Peyer's patch (tissue), 4 donors: ENCODE data around the gene RCHY1.

ENCODE experiments used
- POLR2A ChIP-seq, 2 donors: fragments of 450-650 bp; IDR thresholded peaks; one replicate each; pipeline ENCODE4 v1.5.1; 2017; ENCODE audit warnings: antibody characterized with exemption in 2 of 2, mild to moderate bottlenecking in 2 of 2, moderate library complexity in 2 of 2
- TF ChIP-seq, protein P1 (sequence below), 6 experiments: fragments of 450-650 bp in 4 of 6; fragments of 200-600 bp in 2 of 6; sonication (generic) in 1 of 6; IDR thresholded peaks; one replicate each; pipeline ENCODE4 v1.5.1; 2017 to 2019; ENCODE audit warnings: antibody characterized with exemption in 6 of 6, mild to moderate bottlenecking in 3 of 6, moderate library complexity in 1 of 6

DNA sequence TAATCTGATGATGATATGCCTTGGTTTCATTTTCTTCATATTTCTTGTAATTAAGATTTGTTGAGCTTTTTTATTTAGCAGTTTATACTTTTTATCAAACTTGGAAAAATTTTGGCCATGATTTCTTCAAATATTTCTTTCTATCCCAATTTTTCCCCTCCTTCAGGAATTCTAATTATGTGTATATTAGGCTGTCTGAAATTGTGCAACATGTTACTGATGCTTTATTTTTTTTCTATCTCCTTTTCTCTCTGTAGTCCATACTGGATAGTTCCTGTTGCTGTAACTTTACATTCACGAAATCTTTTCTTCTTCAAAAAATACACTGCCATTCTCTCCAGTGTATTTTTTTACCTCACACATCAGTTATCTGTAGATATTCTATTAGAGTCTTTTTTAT lies 10.9 kb upstream of the RCHY1 start:
- TF ChIP-seq, protein P1, sequence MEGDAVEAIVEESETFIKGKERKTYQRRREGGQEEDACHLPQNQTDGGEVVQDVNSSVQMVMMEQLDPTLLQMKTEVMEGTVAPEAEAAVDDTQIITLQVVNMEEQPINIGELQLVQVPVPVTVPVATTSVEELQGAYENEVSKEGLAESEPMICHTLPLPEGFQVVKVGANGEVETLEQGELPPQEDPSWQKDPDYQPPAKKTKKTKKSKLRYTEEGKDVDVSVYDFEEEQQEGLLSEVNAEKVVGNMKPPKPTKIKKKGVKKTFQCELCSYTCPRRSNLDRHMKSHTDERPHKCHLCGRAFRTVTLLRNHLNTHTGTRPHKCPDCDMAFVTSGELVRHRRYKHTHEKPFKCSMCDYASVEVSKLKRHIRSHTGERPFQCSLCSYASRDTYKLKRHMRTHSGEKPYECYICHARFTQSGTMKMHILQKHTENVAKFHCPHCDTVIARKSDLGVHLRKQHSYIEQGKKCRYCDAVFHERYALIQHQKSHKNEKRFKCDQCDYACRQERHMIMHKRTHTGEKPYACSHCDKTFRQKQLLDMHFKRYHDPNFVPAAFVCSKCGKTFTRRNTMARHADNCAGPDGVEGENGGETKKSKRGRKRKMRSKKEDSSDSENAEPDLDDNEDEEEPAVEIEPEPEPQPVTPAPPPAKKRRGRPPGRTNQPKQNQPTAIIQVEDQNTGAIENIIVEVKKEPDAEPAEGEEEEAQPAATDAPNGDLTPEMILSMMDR (IDR thresholded peaks at IDR 0.05), result no peak
- TF ChIP-seq POLR2A (IDR thresholded peaks at IDR 0.05), result no peak
